ENCODE results near the gene NAXE. TPM values are rescaled to one million over a fixed set of nuclear protein-coding genes. Genes with fewer than 3 reads are reported as not detected.

NAXE gene
- total and polyA plus RNA-seq, 2 of the 13 experiments (the other 11 are each of a cell fraction or from before 2014, with no cell fraction given): 39.4 to 59.4 TPM

- TF ChIP-seq HOXA3 (CRISPR knock-in tag; IDR thresholded peaks at IDR 0.05) (peak; percentile 42; the same call in 1 of the 2 replicates), ZNF687 (CRISPR knock-in tag; IDR thresholded peaks at IDR 0.05) (peak; percentile 17; the same call in 1 of the 2 replicates), CEBPB (IDR thresholded peaks at IDR 0.05; ENCODE audit: borderline replicate concordance, low read depth, low read length) (peak; percentile 93)
- TF ChIP-seq, protein P1, sequence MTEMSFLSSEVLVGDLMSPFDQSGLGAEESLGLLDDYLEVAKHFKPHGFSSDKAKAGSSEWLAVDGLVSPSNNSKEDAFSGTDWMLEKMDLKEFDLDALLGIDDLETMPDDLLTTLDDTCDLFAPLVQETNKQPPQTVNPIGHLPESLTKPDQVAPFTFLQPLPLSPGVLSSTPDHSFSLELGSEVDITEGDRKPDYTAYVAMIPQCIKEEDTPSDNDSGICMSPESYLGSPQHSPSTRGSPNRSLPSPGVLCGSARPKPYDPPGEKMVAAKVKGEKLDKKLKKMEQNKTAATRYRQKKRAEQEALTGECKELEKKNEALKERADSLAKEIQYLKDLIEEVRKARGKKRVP (CRISPR knock-in tag; IDR thresholded peaks at IDR 0.05): peak in 1 of 2 experiments; percentile 81; a peak in 2 of 4 replicates
- TF ChIP-seq, protein P2, sequence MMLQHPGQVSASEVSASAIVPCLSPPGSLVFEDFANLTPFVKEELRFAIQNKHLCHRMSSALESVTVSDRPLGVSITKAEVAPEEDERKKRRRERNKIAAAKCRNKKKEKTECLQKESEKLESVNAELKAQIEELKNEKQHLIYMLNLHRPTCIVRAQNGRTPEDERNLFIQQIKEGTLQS (CRISPR knock-in tag; IDR thresholded peaks at IDR 0.05): peak; percentile 33; the same call in 1 of the 2 replicates
- TF ChIP-seq, protein P3, sequence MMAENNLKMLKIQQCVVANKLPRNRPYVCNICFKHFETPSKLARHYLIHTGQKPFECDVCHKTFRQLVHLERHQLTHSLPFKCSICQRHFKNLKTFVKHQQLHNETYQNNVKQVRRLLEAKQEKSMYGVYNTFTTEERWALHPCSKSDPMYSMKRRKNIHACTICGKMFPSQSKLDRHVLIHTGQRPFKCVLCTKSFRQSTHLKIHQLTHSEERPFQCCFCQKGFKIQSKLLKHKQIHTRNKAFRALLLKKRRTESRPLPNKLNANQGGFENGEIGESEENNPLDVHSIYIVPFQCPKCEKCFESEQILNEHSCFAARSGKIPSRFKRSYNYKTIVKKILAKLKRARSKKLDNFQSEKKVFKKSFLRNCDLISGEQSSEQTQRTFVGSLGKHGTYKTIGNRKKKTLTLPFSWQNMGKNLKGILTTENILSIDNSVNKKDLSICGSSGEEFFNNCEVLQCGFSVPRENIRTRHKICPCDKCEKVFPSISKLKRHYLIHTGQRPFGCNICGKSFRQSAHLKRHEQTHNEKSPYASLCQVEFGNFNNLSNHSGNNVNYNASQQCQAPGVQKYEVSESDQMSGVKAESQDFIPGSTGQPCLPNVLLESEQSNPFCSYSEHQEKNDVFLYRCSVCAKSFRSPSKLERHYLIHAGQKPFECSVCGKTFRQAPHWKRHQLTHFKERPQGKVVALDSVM (CRISPR knock-in tag; IDR thresholded peaks at IDR 0.05): peak; percentile 98
These were observed 38.6 kb upstream of the NAXE start (continued) for GRCh38 chr1:156552937-156553336.

Data from HepG2 (cell line).